Subcutaneous adipose tissue (tissue), 4 donors: ENCODE data around the gene CIITA. TPM values are rescaled to one million over a fixed set of nuclear protein-coding genes. Genes with fewer than 3 reads are reported as not detected.

Experiments used
- CTCF ChIP-seq: fragments of 450-650 bp; IDR thresholded peaks from one replicate; pipeline ENCODE4 v1.5.1; 2016; ENCODE audit warnings: low read depth, mild to moderate bottlenecking, control low read depth, antibody characterized with exemption, moderate library complexity
- total RNA-seq, 4 donors: library from RNA; depleted of rRNA; stranded (reverse); fragments of >200 nt; gene quantifications; one replicate each; pipeline ENCODE4 v1.1.0, GENCODE V29; 2016

Gene CIITA
- total RNA-seq, 4 donors from 2014 or later, result 2.8 to 65.0 (median 13.5) TPM

DNA sequence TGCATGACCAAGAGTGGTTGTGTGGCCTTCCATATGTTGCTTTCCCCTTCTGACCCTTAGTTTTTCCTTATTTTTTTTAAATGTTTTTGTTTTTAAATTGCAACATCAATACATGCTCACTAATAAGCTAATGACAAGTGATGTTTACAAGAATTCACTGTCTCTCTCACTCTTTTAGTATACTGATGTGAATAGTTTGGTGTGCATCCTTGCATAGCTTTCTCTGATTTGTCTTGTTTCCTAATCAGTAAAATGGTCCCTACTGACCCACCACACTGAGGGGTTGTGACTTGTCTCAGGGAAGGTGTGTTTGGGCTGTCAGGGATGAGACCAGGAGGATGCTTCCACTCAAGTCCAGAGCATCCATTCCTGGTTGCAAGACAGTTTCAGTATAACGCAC is 26.0 kb downstream of the CIITA start:
- no peak for TF ChIP-seq CTCF

- TF ChIP-seq CTCF, result no peak
These were observed 29.5 kb downstream of the CIITA start for GRCh38 chr16:10906482-10906881.

DNA sequence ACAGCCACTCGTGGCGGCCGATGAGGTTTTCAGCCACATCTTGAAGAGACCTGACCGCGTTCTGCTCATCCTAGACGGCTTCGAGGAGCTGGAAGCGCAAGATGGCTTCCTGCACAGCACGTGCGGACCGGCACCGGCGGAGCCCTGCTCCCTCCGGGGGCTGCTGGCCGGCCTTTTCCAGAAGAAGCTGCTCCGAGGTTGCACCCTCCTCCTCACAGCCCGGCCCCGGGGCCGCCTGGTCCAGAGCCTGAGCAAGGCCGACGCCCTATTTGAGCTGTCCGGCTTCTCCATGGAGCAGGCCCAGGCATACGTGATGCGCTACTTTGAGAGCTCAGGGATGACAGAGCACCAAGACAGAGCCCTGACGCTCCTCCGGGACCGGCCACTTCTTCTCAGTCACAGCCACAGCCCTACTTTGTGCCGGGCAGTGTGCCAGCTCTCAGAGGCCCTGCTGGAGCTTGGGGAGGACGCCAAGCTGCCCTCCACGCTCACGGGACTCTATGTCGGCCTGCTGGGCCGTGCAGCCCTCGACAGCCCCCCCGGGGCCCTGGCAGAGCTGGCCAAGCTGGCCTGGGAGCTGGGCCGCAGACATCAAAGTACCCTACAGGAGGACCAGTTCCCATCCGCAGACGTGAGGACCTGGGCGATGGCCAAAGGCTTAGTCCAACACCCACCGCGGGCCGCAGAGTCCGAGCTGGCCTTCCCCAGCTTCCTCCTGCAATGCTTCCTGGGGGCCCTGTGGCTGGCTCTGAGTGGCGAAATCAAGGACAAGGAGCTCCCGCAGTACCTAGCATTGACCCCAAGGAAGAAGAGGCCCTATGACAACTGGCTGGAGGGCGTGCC is 30.1 kb downstream of the CIITA start:
- TF ChIP-seq CTCF, result no peak

DNA sequence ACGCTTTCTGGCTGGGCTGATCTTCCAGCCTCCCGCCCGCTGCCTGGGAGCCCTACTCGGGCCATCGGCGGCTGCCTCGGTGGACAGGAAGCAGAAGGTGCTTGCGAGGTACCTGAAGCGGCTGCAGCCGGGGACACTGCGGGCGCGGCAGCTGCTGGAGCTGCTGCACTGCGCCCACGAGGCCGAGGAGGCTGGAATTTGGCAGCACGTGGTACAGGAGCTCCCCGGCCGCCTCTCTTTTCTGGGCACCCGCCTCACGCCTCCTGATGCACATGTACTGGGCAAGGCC is 30.7 kb downstream of the CIITA start:
- TF ChIP-seq CTCF, result no peak

- TF ChIP-seq CTCF, result no peak
These were observed 34.3 kb downstream of the CIITA start for GRCh38 chr16:10911267-10911666.

GRCh38 chr16:10916534-10916933 is 39.5 kb downstream of the CIITA start:
- no peak for TF ChIP-seq CTCF

DNA sequence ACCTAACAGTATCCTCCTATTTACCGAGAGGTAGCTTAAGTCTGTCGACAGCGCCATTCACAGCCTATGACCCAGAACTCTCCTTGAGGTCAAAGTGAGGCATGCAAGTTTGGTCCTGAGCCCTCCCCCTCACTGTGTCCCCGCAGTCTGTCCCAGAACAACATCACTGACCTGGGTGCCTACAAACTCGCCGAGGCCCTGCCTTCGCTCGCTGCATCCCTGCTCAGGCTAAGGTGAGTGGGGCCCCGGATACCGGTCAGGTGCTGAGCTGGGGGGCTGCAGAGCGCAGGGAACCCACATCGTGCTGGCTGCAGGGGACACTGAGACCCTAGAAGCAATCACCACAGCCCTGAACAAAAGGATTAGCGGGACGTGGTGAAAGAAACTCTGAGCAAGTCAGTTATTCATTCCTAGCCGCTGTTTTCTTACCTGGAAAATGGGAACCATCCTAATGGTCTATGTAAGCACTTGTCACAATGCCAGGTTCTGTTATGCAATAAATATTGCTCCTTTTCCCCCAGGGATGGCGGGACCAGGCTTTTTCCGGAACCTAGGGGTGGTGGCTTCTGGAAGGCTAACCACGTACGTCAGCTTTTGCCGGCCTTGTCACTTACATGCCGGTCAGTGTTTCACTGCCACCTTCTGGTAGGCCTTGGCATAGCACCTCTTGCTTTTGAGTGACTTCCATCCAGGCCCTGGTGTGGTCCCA is 41.4 kb downstream of the CIITA start:
- no peak for TF ChIP-seq CTCF
